ENCODE measurements around the gene NAXD.

DNA sequence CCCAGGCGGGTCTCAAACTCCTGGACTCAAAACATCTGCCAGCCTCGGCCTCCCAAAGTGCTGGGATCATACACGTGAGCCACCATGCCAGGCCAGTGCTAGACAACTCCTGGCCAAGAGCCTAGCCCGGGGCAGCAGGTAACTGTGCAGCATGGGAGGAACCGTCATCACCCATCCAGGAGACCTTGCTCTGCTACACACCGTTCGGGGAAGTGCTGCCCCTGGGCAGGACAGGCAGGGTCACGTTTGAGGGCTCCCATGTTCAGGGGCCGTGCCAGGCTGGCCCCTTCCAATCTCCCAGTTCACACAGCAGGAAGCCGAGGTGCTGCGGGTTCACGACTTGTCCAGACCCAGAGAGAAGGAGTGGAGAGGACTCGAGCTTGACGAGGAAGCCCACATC is 35.1 kb downstream of the NAXD start:
- TF ChIP-seq, protein P1, sequence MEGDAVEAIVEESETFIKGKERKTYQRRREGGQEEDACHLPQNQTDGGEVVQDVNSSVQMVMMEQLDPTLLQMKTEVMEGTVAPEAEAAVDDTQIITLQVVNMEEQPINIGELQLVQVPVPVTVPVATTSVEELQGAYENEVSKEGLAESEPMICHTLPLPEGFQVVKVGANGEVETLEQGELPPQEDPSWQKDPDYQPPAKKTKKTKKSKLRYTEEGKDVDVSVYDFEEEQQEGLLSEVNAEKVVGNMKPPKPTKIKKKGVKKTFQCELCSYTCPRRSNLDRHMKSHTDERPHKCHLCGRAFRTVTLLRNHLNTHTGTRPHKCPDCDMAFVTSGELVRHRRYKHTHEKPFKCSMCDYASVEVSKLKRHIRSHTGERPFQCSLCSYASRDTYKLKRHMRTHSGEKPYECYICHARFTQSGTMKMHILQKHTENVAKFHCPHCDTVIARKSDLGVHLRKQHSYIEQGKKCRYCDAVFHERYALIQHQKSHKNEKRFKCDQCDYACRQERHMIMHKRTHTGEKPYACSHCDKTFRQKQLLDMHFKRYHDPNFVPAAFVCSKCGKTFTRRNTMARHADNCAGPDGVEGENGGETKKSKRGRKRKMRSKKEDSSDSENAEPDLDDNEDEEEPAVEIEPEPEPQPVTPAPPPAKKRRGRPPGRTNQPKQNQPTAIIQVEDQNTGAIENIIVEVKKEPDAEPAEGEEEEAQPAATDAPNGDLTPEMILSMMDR (IDR thresholded peaks at IDR 0.05), result no peak
- TF ChIP-seq POLR2AphosphoS5 (IDR thresholded peaks at IDR 0.05), result no peak
